ENCODE results near the gene PDE4D. TPM values are rescaled to one million over a fixed set of nuclear protein-coding genes. Genes with fewer than 3 reads are reported as not detected.

The PDE4D gene
- total RNA-seq, 1 donor from 2014 or later, result 85.8 TPM

DNA sequence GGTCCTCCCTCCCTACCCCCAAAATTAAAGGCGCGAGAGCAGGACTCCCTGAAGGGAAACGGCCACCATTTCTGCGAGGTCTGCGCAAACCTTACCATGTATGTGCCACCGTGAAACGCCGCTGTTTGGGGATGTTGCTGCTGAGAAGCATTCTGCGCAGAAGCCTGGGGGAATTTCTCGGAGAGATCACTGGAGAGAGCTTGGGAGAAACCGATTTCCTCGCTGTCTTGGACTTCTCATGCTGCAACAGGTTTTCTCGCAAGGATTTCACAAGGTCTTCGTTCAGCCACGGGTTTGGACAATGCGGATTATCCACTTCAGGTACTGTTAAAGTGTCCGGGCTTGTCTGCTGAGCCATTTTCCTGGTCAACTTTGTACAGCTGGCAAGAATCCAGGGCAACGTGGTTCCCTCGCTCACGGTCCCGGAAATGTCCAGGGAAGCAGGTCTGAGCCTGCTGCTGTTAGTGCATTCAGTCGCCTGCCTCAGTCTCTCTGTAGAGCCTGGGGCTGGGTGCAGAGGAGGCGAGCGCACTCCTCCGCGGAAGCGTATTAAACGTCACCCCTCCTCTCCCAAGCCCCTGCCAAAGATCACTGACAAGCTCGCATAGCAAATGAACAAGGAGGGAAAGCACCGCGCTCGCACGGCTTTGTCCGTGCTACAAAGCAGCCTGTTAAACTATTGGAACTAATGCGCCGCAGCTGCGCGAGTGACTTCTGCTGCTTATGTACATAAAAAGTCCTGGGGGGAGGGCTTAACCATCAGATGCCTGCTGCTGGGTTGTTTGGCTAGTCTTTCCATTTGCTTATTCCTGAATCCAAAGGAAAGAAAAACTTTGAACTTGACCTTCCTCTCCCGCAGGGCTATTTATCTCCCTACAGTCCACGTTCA, 125.1 kb downstream of the PDE4D start:
- H3K27me3 ChIP-seq, result no peaks in the 10 kb centered on the region
- TF ChIP-seq, protein P1, sequence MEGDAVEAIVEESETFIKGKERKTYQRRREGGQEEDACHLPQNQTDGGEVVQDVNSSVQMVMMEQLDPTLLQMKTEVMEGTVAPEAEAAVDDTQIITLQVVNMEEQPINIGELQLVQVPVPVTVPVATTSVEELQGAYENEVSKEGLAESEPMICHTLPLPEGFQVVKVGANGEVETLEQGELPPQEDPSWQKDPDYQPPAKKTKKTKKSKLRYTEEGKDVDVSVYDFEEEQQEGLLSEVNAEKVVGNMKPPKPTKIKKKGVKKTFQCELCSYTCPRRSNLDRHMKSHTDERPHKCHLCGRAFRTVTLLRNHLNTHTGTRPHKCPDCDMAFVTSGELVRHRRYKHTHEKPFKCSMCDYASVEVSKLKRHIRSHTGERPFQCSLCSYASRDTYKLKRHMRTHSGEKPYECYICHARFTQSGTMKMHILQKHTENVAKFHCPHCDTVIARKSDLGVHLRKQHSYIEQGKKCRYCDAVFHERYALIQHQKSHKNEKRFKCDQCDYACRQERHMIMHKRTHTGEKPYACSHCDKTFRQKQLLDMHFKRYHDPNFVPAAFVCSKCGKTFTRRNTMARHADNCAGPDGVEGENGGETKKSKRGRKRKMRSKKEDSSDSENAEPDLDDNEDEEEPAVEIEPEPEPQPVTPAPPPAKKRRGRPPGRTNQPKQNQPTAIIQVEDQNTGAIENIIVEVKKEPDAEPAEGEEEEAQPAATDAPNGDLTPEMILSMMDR (IDR thresholded peaks at IDR 0.05), result no peak
- H3K4me1 ChIP-seq, result peaks cover 5% of the 10 kb centered on the region
- H3K9me3 ChIP-seq, result no peaks in the 10 kb centered on the region
- H3K4me3 ChIP-seq, result peak overlapping the region; percentile 53
- intact Hi-C loops (cut with DNase I), result no loop called here
- peak overlapping the region; percentile 4 for H3K27ac ChIP-seq
- ATAC-seq (peak; percentile 83), DNase-seq (peak; percentile 71)
- H3K36me3 ChIP-seq, result no peaks in the 10 kb centered on the region

DNA sequence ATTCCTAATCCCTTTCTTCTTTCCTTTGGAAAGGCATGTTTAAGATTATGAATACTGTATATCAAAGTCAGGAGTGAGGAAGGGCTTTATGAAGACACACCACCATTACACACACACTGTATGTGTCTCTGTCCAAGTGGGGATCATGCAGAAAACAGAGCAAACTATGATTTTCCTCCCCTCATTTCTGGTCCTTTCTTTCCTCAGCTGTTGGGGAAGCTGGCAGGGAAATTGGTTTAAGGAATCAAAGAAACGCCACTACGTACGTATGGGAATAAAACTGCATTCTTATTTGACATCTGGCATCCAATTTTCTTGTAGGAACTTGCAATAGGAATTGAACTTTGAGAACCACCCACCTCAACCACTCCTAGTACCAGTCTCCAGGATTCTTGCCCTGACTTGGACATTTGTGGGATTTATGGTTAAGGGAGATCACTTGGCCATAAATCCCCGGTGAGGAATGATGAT, 125.8 kb downstream of the PDE4D start:
- Histone ChIP-seq H3K4me1 (peaks cover 5% of the 10 kb centered on the region), H3K4me3 (peak overlapping the region; percentile 53), H3K27ac (no peak overlapping the region), H3K27me3 (no peaks in the 10 kb centered on the region), H3K9me3 (no peaks in the 10 kb centered on the region), H3K36me3 (no peaks in the 10 kb centered on the region)
- TF ChIP-seq, protein P1 (IDR thresholded peaks at IDR 0.05), result no peak
- DNase-seq (no peak), ATAC-seq (no peak)
- intact Hi-C loops (cut with DNase I), result no loop called here

DNA sequence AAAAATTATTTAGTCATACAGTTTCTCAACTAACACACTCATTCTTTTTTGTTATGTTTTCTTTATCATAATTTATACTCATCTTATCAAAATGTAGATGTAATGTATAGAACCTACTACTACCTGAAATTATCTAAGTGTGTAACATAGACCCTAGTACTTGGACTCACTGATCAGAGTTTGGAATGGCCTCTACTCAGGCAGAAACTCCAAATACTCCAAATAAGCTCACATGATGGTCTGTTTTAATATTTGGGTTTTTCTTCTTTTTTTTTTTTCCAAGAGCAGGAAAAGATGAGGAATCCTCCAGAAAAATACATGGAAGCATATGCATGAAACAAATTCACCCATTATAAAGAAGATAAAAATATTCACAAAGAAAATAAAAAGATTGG, 126.3 kb downstream of the PDE4D start:
- Histone ChIP-seq H3K27ac (no peak overlapping the region), H3K4me1 (peaks cover 5% of the 10 kb centered on the region), H3K36me3 (no peaks in the 10 kb centered on the region), H3K4me3 (peak overlapping the region; percentile 53), H3K9me3 (no peaks in the 10 kb centered on the region), H3K27me3 (no peaks in the 10 kb centered on the region)
- no peak for DNase-seq
- ATAC-seq, result no peak
- intact Hi-C loops (cut with DNase I), result no loop called here
- TF ChIP-seq, protein P1 (IDR thresholded peaks at IDR 0.05), result no peak

DNA sequence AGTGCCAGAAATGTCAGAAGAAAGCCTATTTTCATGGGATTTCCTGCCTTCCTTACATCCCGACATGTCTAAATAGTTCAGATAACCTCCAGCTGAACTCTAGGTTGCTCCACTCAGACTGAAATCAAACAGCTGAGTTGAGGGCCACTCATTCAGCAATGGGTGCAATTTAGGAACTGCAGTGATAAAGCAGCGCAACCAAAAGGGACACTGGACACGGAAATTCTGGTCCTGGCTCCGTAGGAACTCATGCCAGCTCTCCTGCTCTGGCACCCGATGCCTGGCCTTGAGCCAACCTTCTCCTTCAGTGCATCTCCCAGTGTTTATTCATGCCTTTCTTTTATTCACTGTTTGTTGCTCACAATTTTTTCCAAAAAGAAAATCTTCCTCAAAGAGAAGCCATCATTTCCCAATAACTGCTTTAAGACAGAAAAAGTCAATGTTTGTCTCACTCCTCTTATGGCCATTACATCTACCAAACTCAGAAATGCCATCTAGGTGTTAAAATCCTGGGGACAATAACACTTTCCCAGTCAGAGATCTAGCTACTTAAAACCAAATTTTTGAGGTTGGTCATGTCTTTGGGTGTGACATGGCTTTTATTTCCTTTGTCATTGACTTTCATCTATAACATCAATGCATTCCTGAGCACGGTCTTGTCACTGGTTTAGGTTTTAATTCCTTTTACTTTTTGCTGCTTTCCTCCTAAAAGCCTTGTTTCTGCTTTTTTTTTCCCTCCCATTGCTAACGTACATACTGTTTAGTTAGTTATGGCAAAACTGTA, 126.9 kb downstream of the PDE4D start:
- ATAC-seq (peak; percentile 13), DNase-seq (no peak)
- Histone ChIP-seq H3K27ac (no peak overlapping the region), H3K9me3 (no peaks in the 10 kb centered on the region), H3K36me3 (no peaks in the 10 kb centered on the region), H3K27me3 (no peaks in the 10 kb centered on the region), H3K4me1 (peaks cover 5% of the 10 kb centered on the region), H3K4me3 (peak overlapping the region; percentile 53)
- TF ChIP-seq, protein P1 (IDR thresholded peaks at IDR 0.05), result no peak
- intact Hi-C loops (cut with DNase I), result no loop called here

DNA sequence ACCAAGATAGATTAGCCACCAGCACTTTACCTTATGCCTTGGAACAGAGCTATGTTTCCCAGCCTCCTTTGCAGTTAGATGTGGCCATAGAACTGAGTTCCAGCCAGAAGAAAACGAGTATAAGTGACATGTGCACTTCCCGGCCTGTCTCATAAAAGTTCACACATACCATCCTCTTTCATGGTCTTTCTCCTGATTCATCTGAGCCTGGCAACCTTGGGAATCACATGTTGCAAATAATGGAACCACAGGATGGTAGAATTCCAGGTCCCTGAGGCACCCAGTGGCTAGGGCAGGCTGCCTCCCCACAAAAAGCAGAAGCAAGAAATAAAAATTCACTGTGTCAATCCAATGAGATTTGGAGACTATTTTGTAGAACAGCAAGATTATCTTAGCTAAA, 128.1 kb downstream of the PDE4D start:
- Histone ChIP-seq H3K27me3 (no peaks in the 10 kb centered on the region), H3K9me3 (no peaks in the 10 kb centered on the region), H3K4me1 (peaks cover 5% of the 10 kb centered on the region), H3K27ac (no peak overlapping the region), H3K36me3 (no peaks in the 10 kb centered on the region), H3K4me3 (no peak overlapping the region)
- TF ChIP-seq, protein P1 (IDR thresholded peaks at IDR 0.05), result no peak
- ATAC-seq (no peak), DNase-seq (no peak)
- intact Hi-C loops (cut with DNase I), result no loop called here

Measured in upper lobe of right lung (tissue), 1 donor.